B cell (primary cell): Measurements from ENCODE around the gene NPR1. TPM values are rescaled to one million over a fixed set of nuclear protein-coding genes. Genes with fewer than 3 reads are reported as not detected.
"Not testable (repeated sequence)": the region's sequence is repeated elsewhere in the genome, so short reads cannot be mapped to it uniquely, and the experiment has no call there.

Experiments
- ATAC-seq: fragments of 200-7000 bp; cut with Tn5 transposase; one replicate; pipeline ENCODE4 v1.10.0; 2021; ENCODE audit warnings: low read depth, mild to moderate bottlenecking, moderate number of reproducible peaks, moderate library complexity
- CTCF ChIA-PET: fragments of 350-600 bp; sonication (Branson Sonifier 250); formaldehyde crosslinking; loops from one replicate; lab custom pipeline; 2021; ENCODE audit warnings: antibody characterized with exemption, inconsistent platforms; lab: Charles Lee
- POLR2A ChIA-PET: fragments of 350-600 bp; sonication (Branson Sonifier 250); formaldehyde crosslinking; loops from one replicate; lab custom pipeline; 2021; ENCODE audit warnings: antibody characterized with exemption; lab: Charles Lee
- DNase-seq: peaks from one replicate; pipeline ENCODE4 v3.0.0; 2013
- H2AFZ ChIP-seq: 2 replicates; pipeline ENCODE4 v1.6.1; 2012; ENCODE audit warnings: mild to moderate bottlenecking, low read depth, low read length; ENCODE audit not compliant: insufficient read depth, poor library complexity, severe bottlenecking
- H3K27ac ChIP-seq, 2 donors: 1 replicate in 1 of 2; 2 replicates in 1 of 2; pipeline ENCODE4 v1.5.1; 2012 to 2013; ENCODE audit warnings: low read length in 2 of 2, mild to moderate bottlenecking in 2 of 2, moderate library complexity in 1 of 2
- H3K27me3 ChIP-seq, 4 experiments: fragments of 200-600 bp in 1 of 4; sonication (generic) in 1 of 4; replicated peaks in 1 of 4; 1 replicate in 2 of 4; 2 replicates in 2 of 4; pipeline versions ENCODE4 v1.6.1 to v1.7.0; 2013 to 2016; ENCODE audit warnings: low read length in 3 of 4, mild to moderate bottlenecking in 2 of 4, mixed read lengths in 1 of 4, moderate library complexity in 1 of 4; ENCODE audit not compliant: insufficient read depth in 4 of 4, control insufficient read depth in 3 of 4; ENCODE audit errors: control extremely low read depth in 1 of 4
- H3K36me3 ChIP-seq, 2 experiments: replicated peaks in 1 of 2; 1 replicate in 1 of 2; 2 replicates in 1 of 2; pipeline versions ENCODE4 v1.6.1 to v1.7.1; 2013; ENCODE audit warnings: low read length in 1 of 2; ENCODE audit not compliant: insufficient read depth in 2 of 2, control insufficient read depth in 1 of 2; ENCODE audit errors: control extremely low read depth in 1 of 2, extremely low read depth in 1 of 2
- H3K4me1 ChIP-seq, 2 donors: fragments of 200-600 bp in 1 of 2; sonication (generic) in 1 of 2; 1 replicate in 1 of 2; 2 replicates in 1 of 2; pipeline versions ENCODE4 v1.5.1 to v1.6.1; 2013 to 2017; ENCODE audit warnings: low read length in 2 of 2; ENCODE audit not compliant: control insufficient read depth in 2 of 2, insufficient read depth in 2 of 2
- H3K4me2 ChIP-seq: replicated peaks from 2 replicates; pipeline ENCODE3; 2012; ENCODE audit warnings: mild to moderate bottlenecking, low read depth, low read length; ENCODE audit not compliant: poor library complexity, severe bottlenecking
- H3K4me3 ChIP-seq, 5 experiments: fragments of 200-600 bp in 1 of 5; sonication (generic) in 1 of 5; 1 replicate in 3 of 5; 2 replicates in 2 of 5; pipeline versions ENCODE4 v1.5.1 to v1.7.0; 2011 to 2016; ENCODE audit warnings: low read length in 4 of 5, mild to moderate bottlenecking in 4 of 5, low read depth in 2 of 5, control low read depth in 1 of 5, moderate library complexity in 1 of 5; ENCODE audit not compliant: insufficient read depth in 1 of 5; ENCODE audit errors: control extremely low read depth in 1 of 5, extremely low read depth in 1 of 5
- H3K79me2 ChIP-seq: fragments of 200-600 bp; sonication (generic); one replicate; pipeline ENCODE4 v1.6.0; 2016; ENCODE audit warnings: low read length; ENCODE audit not compliant: control insufficient read depth, insufficient read depth
- H3K9ac ChIP-seq: fragments of 200-600 bp; sonication (generic); 2 replicates; pipeline ENCODE4 v1.6.1; 2017; ENCODE audit warnings: mild to moderate bottlenecking, low read length, moderate library complexity
- H3K9me3 ChIP-seq, 3 donors: one replicate each; pipeline versions ENCODE4 v1.6.1 to v1.7.1; 2013; ENCODE audit warnings: low read length in 2 of 3; ENCODE audit not compliant: control insufficient read depth in 2 of 3, insufficient read depth in 1 of 3; ENCODE audit errors: control extremely low read depth in 1 of 3
- H4K20me1 ChIP-seq: 2 replicates; pipeline ENCODE4 v1.6.0; 2012; ENCODE audit warnings: mild to moderate bottlenecking, low read length; ENCODE audit not compliant: insufficient read depth, control insufficient read depth, poor library complexity, severe bottlenecking
- H3K27ac Mint-ChIP-seq: one replicate; pipeline ENCODE4 v1.8.0; 2021; ENCODE audit warnings: mixed read lengths
- H3K27me3 Mint-ChIP-seq: one replicate; pipeline ENCODE4 v1.8.0; 2021; ENCODE audit warnings: mixed read lengths
- H3K4me1 Mint-ChIP-seq: one replicate; pipeline ENCODE4 v1.8.0; 2021; ENCODE audit warnings: mixed read lengths
- H3K4me3 Mint-ChIP-seq: one replicate; pipeline ENCODE4 v1.8.0; 2021; ENCODE audit warnings: mixed read lengths
- H3K9me3 Mint-ChIP-seq: one replicate; pipeline ENCODE4 v1.8.0; 2022; ENCODE audit warnings: mixed read lengths; ENCODE audit not compliant: insufficient read depth
- CTCF ChIP-seq: fragments of 200-600 bp; IDR thresholded peaks from one replicate; pipeline ENCODE4 v1.8.0; 2022; ENCODE audit warnings: antibody characterized with exemption, mild to moderate bottlenecking
- EZH2 ChIP-seq: IDR thresholded peaks from 2 replicates; pipeline ENCODE4 v1.6.1; 2012; ENCODE audit warnings: borderline replicate concordance, low read depth, mild to moderate bottlenecking, moderate library complexity, low read length; ENCODE audit not compliant: insufficient read depth, poor library complexity, severe bottlenecking
- WGBS: methylation state at CpG from one replicate; pipeline ENCODE4 v1.1.5; 2013; ENCODE audit warnings: missing lambda C conversion rate; ENCODE audit not compliant: insufficient coverage; 5-methylcytosine and 5-hydroxymethylcytosine counted together
- intact Hi-C: fragments of 100-400 bp; cut with micrococcal nuclease; formaldehyde crosslinking; loops from one replicate; pipeline ENCODE4 v1.10.0; 2022
- polyA plus RNA-seq: library from polyadenylated mRNA; depleted of rRNA; stranded (reverse); fragments of >200 nt; gene quantifications from 2 replicates; pipeline ENCODE4 v1.2.3, GENCODE V29; 2012
- total RNA-seq, 2 donors: library from RNA; stranded (reverse); fragments of 120-200 nt in 1 of 2; gene quantifications; 1 replicate in 1 of 2; 2 replicates in 1 of 2; pipeline versions ENCODE4 v1.2.3 to v1.2.4, GENCODE V29; 2013 to 2022

NPR1 gene
- total and polyA plus RNA-seq, 2 donors (not counting 1 experiment from before 2014, with no cell fraction given) = 0.37 TPM; not detected in 1

- under 1% methylated on average over 24 of the region's 35 CpGs for WGBS
- Histone ChIP-seq H3K4me1 (peaks cover 10 to 18% of the 10 kb centered on the region in 2 donors), H3K36me3 (peaks cover 0 to 31% of the 10 kb centered on the region in 2 experiments), H3K9me3 (no peaks in the 10 kb centered on the region), H4K20me1 (no peaks in the 10 kb centered on the region), H3K4me2 (peak within 1 kb of the TSS; percentile 86), H3K27ac (peak within 1 kb of the TSS; percentile 86 to 95), H3K79me2 (peaks cover 27% of the 10 kb centered on the region), H3K4me3 (peak within 1 kb of the TSS; percentile 74 to 99 (median 94)), H3K9ac (peak within 1 kb of the TSS; percentile 97), H2AFZ (peak within 1 kb of the TSS; percentile 72), H3K27me3 (no peaks in the 10 kb centered on the region)
- Mint-ChIP-seq H3K4me3 (no peak within 1 kb of the TSS), H3K4me1 (peaks cover 18% of the 10 kb centered on the region), H3K27ac (no peak within 1 kb of the TSS), H3K27me3 (peaks cover under 1% of the 10 kb centered on the region), H3K9me3 (no peaks in the 10 kb centered on the region)
- ChIA-PET POLR2A (interaction anchor here (0.7 to 2.4 kb wide), 6 partner anchors 12 to 307 kb away, joined by 3 to 7 read pairs (median 4); partner anchors contain the start of genes CHTOP, JTB, S100A6 and SNAPIN), CTCF (interaction anchor here (0.6 to 2.1 kb wide), 9 partner anchors 9 to 456 kb away, joined by 3 to 10 read pairs (median 5); partner anchors contain the start of gene RAB13)
- DNase-seq = peak; percentile 99
- intact Hi-C loops = loop anchor here (1.0 to 10.0 kb wide), 13 partner anchors 13 to 1391 kb away; partner anchors contain the start of genes CHTOP, DENND4B, EFNA4 and GATAD2B
- peak; percentile 26 for TF ChIP-seq CTCF
- TF ChIP-seq EZH2 = no peak
- ATAC-seq = peak; percentile 90
Measured at GRCh38 chr1:153670859-153671627, 7.4 kb upstream of the NPR1 start, which contains the start of gene ILF2. Gene ILF2 (minus strand): TSS chr1:153670993. CDS start chr1:153670922, 71 bp downstream.

- peak; percentile 24 for ATAC-seq
- H3K9ac ChIP-seq = peak overlapping the region; percentile 67
- 20% methylated on average over 7 of the region's 28 CpGs for WGBS
- not testable (repeated sequence) for H3K27ac Mint-ChIP-seq, H4K20me1 ChIP-seq, H3K9me3 Mint-ChIP-seq, H3K27me3 ChIP-seq, H3K27me3 Mint-ChIP-seq, DNase-seq, H3K9me3 ChIP-seq, H3K4me3 Mint-ChIP-seq
- ChIA-PET CTCF (interaction anchor here (0.6 to 2.1 kb wide), 14 partner anchors 8 to 1419 kb away, joined by 3 to 10 read pairs (median 3); partner anchors contain the start of genes RAB13, SLC27A3 and SNAPIN), POLR2A (interaction anchor here (0.5 to 2.4 kb wide), 10 partner anchors 13 to 306 kb away, joined by 3 to 7 read pairs (median 3); partner anchors contain the start of genes CHTOP, JTB, S100A6 and SLC27A3)
- peak overlapping the region; percentile 53 for H2AFZ ChIP-seq
- H3K4me1 Mint-ChIP-seq = peaks cover 18% of the 10 kb centered on the region
- peaks cover 0 to 24% of the 10 kb centered on the region in 2 experiments for H3K36me3 ChIP-seq
- H3K27ac ChIP-seq = peak overlapping the region; percentile 43 to 81
- peak overlapping the region; percentile 62 to 95 (median 69) for H3K4me3 ChIP-seq
- intact Hi-C loops = loop anchor here (1.0 to 10.0 kb wide), 13 partner anchors 13 to 1391 kb away; partner anchors contain the start of genes CHTOP, DENND4B, EFNA4 and GATAD2B
- peaks cover 27% of the 10 kb centered on the region for H3K79me2 ChIP-seq
- H3K4me1 ChIP-seq = peaks cover 10 to 18% of the 10 kb centered on the region in 2 donors
- peak overlapping the region; percentile 66 for H3K4me2 ChIP-seq
Measured at GRCh38 chr1:153671628-153672353, 6.7 kb upstream of the NPR1 start.
